Endothelial cell of umbilical vein (primary cell): ENCODE results near the gene BCAS3. TPM values are rescaled to one million over a fixed set of nuclear protein-coding genes. Genes with fewer than 3 reads are reported as not detected.

Experiments
- BruUV-seq: library from RNA; stranded (reverse); fragments of 400-500 nt; replicated peaks from 2 replicates; lab custom pipeline; 2021; lab: Mats Ljungman, UMichigan
- CTCF ChIA-PET: fragments of 300-600, 350-600 bp; sonication (Branson Sonifier 250); formaldehyde crosslinking; loops from one replicate; lab custom pipeline; 2021; ENCODE audit warnings: antibody characterized with exemption, inconsistent platforms; lab: Charles Lee
- POLR2A ChIA-PET: fragments of 300-600, 350-600 bp; sonication (Branson Sonifier 250); formaldehyde crosslinking; loops from one replicate; lab custom pipeline; 2021; ENCODE audit warnings: antibody characterized with exemption, inconsistent platforms; lab: Charles Lee
- DNase-seq: peaks from one replicate; pipeline ENCODE4 v3.0.0-alpha.2; 2011; ENCODE audit warnings: low read depth, low spot score
- FAIRE-seq: peaks from 2 replicates; lab custom pipeline; 2011; peaks lifted over from hg19 to GRCh38; lab: Jason Lieb, UNC
- H2AFZ ChIP-seq: 2 replicates; pipeline ENCODE4 v1.6.0; 2012; ENCODE audit warnings: low read depth, low read length, control low read depth, inconsistent platforms
- H3K27ac ChIP-seq: 2 replicates; pipeline ENCODE4 v1.5.1; 2011; ENCODE audit warnings: low read depth, mild to moderate bottlenecking, control low read depth, low read length, moderate library complexity; ENCODE audit not compliant: insufficient read depth
- H3K27me3 ChIP-seq, 2 experiments: 2 replicates each; pipeline versions ENCODE4 v1.6.0 to v1.6.1; 2011; ENCODE audit warnings: low read length in 2 of 2, mixed read lengths in 1 of 2; ENCODE audit not compliant: control insufficient read depth in 2 of 2, insufficient read depth in 2 of 2
- H3K36me3 ChIP-seq, 2 experiments: 2 replicates in 1 of 2; 3 replicates in 1 of 2; pipeline ENCODE4 v1.5.1; 2011; ENCODE audit warnings: low read length in 2 of 2, mild to moderate bottlenecking in 1 of 2, moderate library complexity in 1 of 2; ENCODE audit not compliant: control insufficient read depth in 2 of 2, insufficient read depth in 2 of 2; ENCODE audit errors: extremely low read depth in 1 of 2
- H3K4me1 ChIP-seq: 3 replicates; pipeline ENCODE4 v1.5.1; 2011; ENCODE audit warnings: mild to moderate bottlenecking, low read length; ENCODE audit not compliant: control insufficient read depth, insufficient read depth; ENCODE audit errors: extremely low read depth
- H3K4me2 ChIP-seq: 2 replicates; pipeline ENCODE4 v1.6.1; 2011; ENCODE audit warnings: low read length, control low read depth, mixed read lengths; ENCODE audit not compliant: insufficient read depth
- H3K4me3 ChIP-seq, 3 experiments: fragments of 200-600 bp in 1 of 3; sonication (generic), shearing (Covaris generic) in 1 of 3; replicated peaks in 1 of 3; 2 replicates each; pipeline ENCODE4 v1.5.1; 2011 to 2016; ENCODE audit warnings: control low read depth in 3 of 3, low read length in 3 of 3, mild to moderate bottlenecking in 2 of 3, inconsistent platforms in 1 of 3, low read depth in 1 of 3, moderate library complexity in 1 of 3; ENCODE audit not compliant: insufficient read depth in 1 of 3
- H3K79me2 ChIP-seq: 2 replicates; pipeline ENCODE4 v1.6.0; 2012; ENCODE audit warnings: low read length, inconsistent platforms; ENCODE audit not compliant: control insufficient read depth, insufficient read depth
- H3K9ac ChIP-seq: replicated peaks from 2 replicates; pipeline ENCODE3; 2011; ENCODE audit warnings: low read length, control low read depth; ENCODE audit not compliant: insufficient read depth; ENCODE audit errors: extremely low read depth
- H3K9me1 ChIP-seq: replicated peaks from 3 replicates; pipeline ENCODE4 v1.6.0; 2011; ENCODE audit warnings: mild to moderate bottlenecking, low read length; ENCODE audit not compliant: control insufficient read depth, insufficient read depth; ENCODE audit errors: extremely low read depth
- H3K9me3 ChIP-seq: replicated peaks from 2 replicates; pipeline ENCODE4 v1.5.1; 2012; ENCODE audit warnings: low read length, inconsistent platforms; ENCODE audit not compliant: control insufficient read depth, insufficient read depth
- H4K20me1 ChIP-seq: replicated peaks from 2 replicates; pipeline ENCODE3; 2011; ENCODE audit warnings: mild to moderate bottlenecking, low read length; ENCODE audit not compliant: control insufficient read depth, insufficient read depth; ENCODE audit errors: extremely low read depth
- EZH2 ChIP-seq: IDR thresholded peaks from 2 replicates; pipeline ENCODE4 v1.6.1; 2012; ENCODE audit warnings: borderline replicate concordance, low read depth, mild to moderate bottlenecking, moderate library complexity, low read length, inconsistent platforms; ENCODE audit not compliant: severe bottlenecking
- FOS ChIP-seq: IDR thresholded peaks from 2 replicates; pipeline ENCODE4 v1.6.1; 2011; ENCODE audit warnings: mild to moderate bottlenecking, low read length, moderate library complexity, borderline replicate concordance; ENCODE audit not compliant: insufficient read depth
- GATA2 ChIP-seq: IDR thresholded peaks from 2 replicates; pipeline ENCODE4 v1.7.0; 2011; ENCODE audit warnings: low read depth, mild to moderate bottlenecking, moderate library complexity, mixed read lengths, low read length; ENCODE audit not compliant: insufficient read length, insufficient read depth
- JUN ChIP-seq: IDR thresholded peaks from 2 replicates; pipeline ENCODE4 v1.6.1; 2011; ENCODE audit warnings: borderline replicate concordance, low read depth; ENCODE audit not compliant: insufficient read length, insufficient read depth
- MYC ChIP-seq: IDR thresholded peaks from one replicate; pipeline ENCODE4 v1.6.1; 2011; ENCODE audit warnings: mild to moderate bottlenecking, low read depth, low read length
- POLR2A ChIP-seq: IDR thresholded peaks from 2 replicates; pipeline ENCODE4 v1.6.1; 2012; ENCODE audit warnings: low read depth, mild to moderate bottlenecking, control low read depth, low read length
- POLR2AphosphoS5 ChIP-seq: IDR thresholded peaks from 2 replicates; pipeline ENCODE4 v1.6.1; 2012; ENCODE audit warnings: low read depth, mild to moderate bottlenecking, control low read depth, low read length, moderate library complexity; ENCODE audit not compliant: insufficient read depth
- dilution Hi-C: fragments of 300-500 bp; cut with MboI; formaldehyde crosslinking; loops from one replicate; pipeline ENCODE4 v1.15.0; 2019; ENCODE audit warnings: low sequenced_read_pairs; ENCODE audit not compliant: extremely low pct_ligation_motif_present
- intact Hi-C: fragments of 100-400 bp; cut with micrococcal nuclease; formaldehyde crosslinking; loops from one replicate; pipeline ENCODE4 v1.10.0; 2022
- polyA plus RNA-seq, 4 experiments: library from polyadenylated mRNA; depleted of rRNA in 3 of 4; stranded (reverse) in 3 of 4; unstranded in 1 of 4; fragments of >200 nt; gene quantifications; 2 replicates each; pipeline versions ENCODE4 v1.2.1 to v1.2.3, GENCODE V29; 2011 to 2012; ENCODE audit warnings: missing spikeins in 1 of 4
- total RNA-seq: library from RNA; stranded (reverse); gene quantifications from 2 replicates; pipeline ENCODE4 v1.2.3, GENCODE V29; 2021
- TF ChIP-seq, protein P1 (sequence below), 2 donors: IDR thresholded peaks; 1 replicate in 1 of 2; 2 replicates in 1 of 2; pipeline ENCODE4 v1.5.1; 2011; ENCODE audit warnings: low read length in 2 of 2, mild to moderate bottlenecking in 2 of 2, moderate library complexity in 2 of 2, control low read depth in 1 of 2, inconsistent platforms in 1 of 2, low read depth in 1 of 2; ENCODE audit not compliant: insufficient read depth in 1 of 2; ENCODE audit errors: extremely low read depth in 1 of 2
- TF ChIP-seq, protein P2 (sequence below): IDR thresholded peaks from 2 replicates; pipeline ENCODE4 v1.6.1; 2011; ENCODE audit not compliant: insufficient read depth, insufficient read length

The BCAS3 gene
- total and polyA plus RNA-seq, 2 donors (not counting 3 experiments of a cell fraction or from before 2014, with no cell fraction given), result 8.2 to 16.0 TPM

DNA sequence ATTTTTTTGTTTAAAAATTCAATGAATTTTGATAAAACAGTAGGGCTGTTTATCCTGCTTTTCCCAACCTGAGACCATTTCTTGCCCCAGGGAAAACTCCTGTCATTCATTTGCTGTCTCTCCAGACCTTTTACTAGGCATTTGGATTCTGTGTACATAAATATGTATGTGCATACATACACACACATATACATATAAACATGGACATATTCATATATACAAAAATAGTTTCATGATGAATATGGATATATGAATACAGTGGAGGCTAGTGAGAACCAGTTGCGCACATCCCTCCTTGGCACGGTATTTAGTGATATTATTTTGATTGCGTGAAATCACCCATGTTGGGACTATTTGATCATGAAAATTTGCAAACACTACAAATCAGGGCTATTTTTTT lies 269.9 kb downstream of the BCAS3 start:
- TF ChIP-seq POLR2A (no peak), JUN (no peak), MYC (no peak), EZH2 (no peak), POLR2AphosphoS5 (no peak), FOS (no peak), GATA2 (no peak)
- TF ChIP-seq, protein P1, sequence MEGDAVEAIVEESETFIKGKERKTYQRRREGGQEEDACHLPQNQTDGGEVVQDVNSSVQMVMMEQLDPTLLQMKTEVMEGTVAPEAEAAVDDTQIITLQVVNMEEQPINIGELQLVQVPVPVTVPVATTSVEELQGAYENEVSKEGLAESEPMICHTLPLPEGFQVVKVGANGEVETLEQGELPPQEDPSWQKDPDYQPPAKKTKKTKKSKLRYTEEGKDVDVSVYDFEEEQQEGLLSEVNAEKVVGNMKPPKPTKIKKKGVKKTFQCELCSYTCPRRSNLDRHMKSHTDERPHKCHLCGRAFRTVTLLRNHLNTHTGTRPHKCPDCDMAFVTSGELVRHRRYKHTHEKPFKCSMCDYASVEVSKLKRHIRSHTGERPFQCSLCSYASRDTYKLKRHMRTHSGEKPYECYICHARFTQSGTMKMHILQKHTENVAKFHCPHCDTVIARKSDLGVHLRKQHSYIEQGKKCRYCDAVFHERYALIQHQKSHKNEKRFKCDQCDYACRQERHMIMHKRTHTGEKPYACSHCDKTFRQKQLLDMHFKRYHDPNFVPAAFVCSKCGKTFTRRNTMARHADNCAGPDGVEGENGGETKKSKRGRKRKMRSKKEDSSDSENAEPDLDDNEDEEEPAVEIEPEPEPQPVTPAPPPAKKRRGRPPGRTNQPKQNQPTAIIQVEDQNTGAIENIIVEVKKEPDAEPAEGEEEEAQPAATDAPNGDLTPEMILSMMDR (IDR thresholded peaks at IDR 0.05; ENCODE audit: extremely low read depth in 1 of 2, insufficient read depth in 1 of 2, low read depth in 1 of 2, low read length in 2 of 2), result no peak
- TF ChIP-seq, protein P2, sequence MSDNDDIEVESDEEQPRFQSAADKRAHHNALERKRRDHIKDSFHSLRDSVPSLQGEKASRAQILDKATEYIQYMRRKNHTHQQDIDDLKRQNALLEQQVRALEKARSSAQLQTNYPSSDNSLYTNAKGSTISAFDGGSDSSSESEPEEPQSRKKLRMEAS, result no peak
- Histone ChIP-seq H2AFZ (no peak overlapping the region), H3K4me2 (no peak overlapping the region), H4K20me1 (no peaks in the 10 kb centered on the region), H3K36me3 (no peaks in the 10 kb centered on the region), H3K27me3 (no peaks in the 10 kb centered on the region), H3K9ac (no peak overlapping the region), H3K4me3 (no peak overlapping the region), H3K9me1 (no peaks in the 10 kb centered on the region), H3K79me2 (no peaks in the 10 kb centered on the region), H3K9me3 (no peaks in the 10 kb centered on the region), H3K4me1 (no peaks in the 10 kb centered on the region), H3K27ac (no peak overlapping the region)
- intact Hi-C loops, result no loop called here
- no peak for FAIRE-seq
- BruUV-seq, result no TSS peak
- ChIA-PET POLR2A (no interaction called here), CTCF (interaction anchor here (1.1 to 1.2 kb wide), 2 partner anchors 24 to 197 kb away, joined by 3 to 4 read pairs; no protein-coding TSS in a partner anchor)
- dilution Hi-C loops, result no loop called here
- no peak for DNase-seq
